Keratinocyte (primary cell): ENCODE data around the gene CLDN14. TPM values are rescaled to one million over a fixed set of nuclear protein-coding genes. Genes with fewer than 3 reads are reported as not detected.

Experiments
- DNase-seq: peaks from one replicate; pipeline ENCODE4 v3.0.0-alpha.2; 2011; ENCODE audit warnings: low read depth, missing footprints, low spot score
- FAIRE-seq: peaks from 2 replicates; lab custom pipeline; 2011; peaks lifted over from hg19 to GRCh38; lab: Jason Lieb, UNC
- H2AFZ ChIP-seq: 2 replicates; pipeline ENCODE4 v1.6.0; 2012; ENCODE audit warnings: low read length, control low read depth, inconsistent platforms; ENCODE audit not compliant: control insufficient read depth
- H3K27ac ChIP-seq: 2 replicates; pipeline ENCODE4 v1.5.1; 2011; ENCODE audit warnings: low read length; ENCODE audit not compliant: control insufficient read depth, insufficient read depth
- H3K27me3 ChIP-seq: 3 replicates; pipeline ENCODE4 v1.6.0; 2011; ENCODE audit warnings: low read length; ENCODE audit not compliant: control insufficient read depth, insufficient read depth; ENCODE audit errors: extremely low read depth
- H3K36me3 ChIP-seq, 2 experiments: 2 replicates in 1 of 2; 3 replicates in 1 of 2; pipeline ENCODE4 v1.5.1; 2011; ENCODE audit warnings: low read length in 2 of 2, mild to moderate bottlenecking in 1 of 2; ENCODE audit not compliant: control insufficient read depth in 2 of 2, insufficient read depth in 2 of 2; ENCODE audit errors: extremely low read depth in 1 of 2
- H3K4me1 ChIP-seq: 3 replicates; pipeline ENCODE4 v1.5.1; 2011; ENCODE audit warnings: low read length; ENCODE audit not compliant: control insufficient read depth, insufficient read depth; ENCODE audit errors: extremely low read depth
- H3K4me2 ChIP-seq: 3 replicates; pipeline ENCODE4 v1.6.0; 2011; ENCODE audit warnings: low read depth, low read length; ENCODE audit not compliant: control insufficient read depth, insufficient read depth; ENCODE audit errors: extremely low read depth
- H3K4me3 ChIP-seq, 3 experiments: fragments of 200-600 bp in 1 of 3; sonication (generic) in 1 of 3; 2 replicates in 2 of 3; 3 replicates in 1 of 3; pipeline ENCODE4 v1.5.1; 2011 to 2016; ENCODE audit warnings: low read length in 3 of 3, mild to moderate bottlenecking in 3 of 3, control low read depth in 2 of 3, inconsistent platforms in 1 of 3, low read depth in 1 of 3, mixed read lengths in 1 of 3, mixed run types in 1 of 3, moderate library complexity in 1 of 3; ENCODE audit not compliant: control insufficient read depth in 2 of 3, insufficient read depth in 2 of 3; ENCODE audit errors: extremely low read depth in 1 of 3
- H3K79me2 ChIP-seq: 2 replicates; pipeline ENCODE4 v1.6.0; 2012; ENCODE audit warnings: low read length; ENCODE audit not compliant: control insufficient read depth, insufficient read depth
- H3K9ac ChIP-seq: 3 replicates; pipeline ENCODE4 v1.6.0; 2011; ENCODE audit warnings: low read length; ENCODE audit not compliant: control insufficient read depth, insufficient read depth; ENCODE audit errors: extremely low read depth
- H3K9me1 ChIP-seq: 3 replicates; pipeline ENCODE4 v1.6.0; 2011; ENCODE audit warnings: low read length; ENCODE audit not compliant: control insufficient read depth, insufficient read depth; ENCODE audit errors: extremely low read depth
- H3K9me3 ChIP-seq: 2 replicates; pipeline ENCODE4 v1.5.1; 2012; ENCODE audit warnings: low read depth, low read length; ENCODE audit not compliant: control insufficient read depth
- H4K20me1 ChIP-seq: 3 replicates; pipeline ENCODE4 v1.6.0; 2011; ENCODE audit warnings: low read length; ENCODE audit not compliant: control insufficient read depth, insufficient read depth; ENCODE audit errors: extremely low read depth
- CTCF ChIP-seq, 3 experiments: IDR thresholded peaks in 1 of 3; conservative IDR thresholded peaks in 1 of 3; optimal IDR thresholded peaks in 1 of 3; 2 replicates in 2 of 3; 3 replicates in 1 of 3; pipeline versions ENCODE3 to v1.5.1; 2011; ENCODE audit warnings: low read length in 3 of 3, mild to moderate bottlenecking in 3 of 3, moderate library complexity in 2 of 3, control low read depth in 1 of 3, inconsistent platforms in 1 of 3; ENCODE audit not compliant: insufficient read depth in 2 of 3; ENCODE audit errors: extremely low read depth in 1 of 3
- EZH2 ChIP-seq: IDR thresholded peaks from one replicate; pipeline ENCODE4 v1.6.1; 2012; ENCODE audit warnings: inconsistent platforms, mild to moderate bottlenecking, low read length, moderate library complexity
- dilution Hi-C: fragments of 300-500 bp; cut with MboI; formaldehyde crosslinking; loops from one replicate; pipeline ENCODE4 v1.7.0; 2020; ENCODE audit warnings: low sequenced_read_pairs; ENCODE audit not compliant: extremely low pct_ligation_motif_present
- polyA plus RNA-seq, 5 experiments: library from polyadenylated mRNA; depleted of rRNA in 3 of 5; stranded (reverse) in 3 of 5; stranded (forward) in 1 of 5; unstranded in 1 of 5; fragments of >200 nt; gene quantifications; 1 replicate in 1 of 5; 2 replicates in 3 of 5; 3 replicates in 1 of 5; pipeline versions ENCODE4 v1.2.1 to v1.2.3, GENCODE V29; 2011 to 2012; ENCODE audit warnings: missing spikeins in 2 of 5, low read depth in 1 of 5, low replicate concordance in 1 of 5

Gene CLDN14
- polyA plus RNA-seq, 1 donor (not counting 4 experiments of a cell fraction or from before 2014, with no cell fraction given): not detected

DNA sequence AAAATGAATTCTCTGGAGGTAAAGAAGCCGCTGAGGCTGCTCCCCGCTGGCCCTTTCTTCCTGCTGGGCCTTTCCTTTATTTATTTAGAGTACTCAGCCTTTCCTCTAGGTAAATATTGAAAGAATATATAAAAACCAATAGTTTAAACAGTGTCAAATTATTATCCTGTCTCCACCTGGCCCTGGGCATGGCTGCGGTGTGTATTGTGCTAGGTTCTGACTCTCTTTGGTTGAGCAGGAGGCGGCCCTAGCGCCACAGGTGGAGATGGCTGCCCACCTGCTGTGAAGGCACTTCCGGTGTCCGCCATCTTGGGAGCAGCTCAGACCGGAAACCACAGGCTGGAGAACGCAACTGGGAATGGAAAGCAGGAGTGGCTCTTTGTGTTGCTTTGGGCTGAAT, 29.0 kb upstream of the CLDN14 start:
- Histone ChIP-seq H3K9me3 (no peaks in the 10 kb centered on the region), H3K79me2 (no peaks in the 10 kb centered on the region), H2AFZ (no peak overlapping the region), H3K4me2 (no peak overlapping the region), H3K4me3 (no peak overlapping the region), H3K27ac (no peak overlapping the region), H3K9me1 (no peaks in the 10 kb centered on the region), H3K27me3 (no peaks in the 10 kb centered on the region), H3K36me3 (no peaks in the 10 kb centered on the region), H3K4me1 (peaks cover 7% of the 10 kb centered on the region), H3K9ac (no peak overlapping the region), H4K20me1 (no peaks in the 10 kb centered on the region)
- DNase-seq: no peak
- dilution Hi-C loops: no loop called here
- no peak for TF ChIP-seq CTCF (optimal IDR thresholded peaks at IDR 0.05 in 1 of 3, IDR thresholded peaks at IDR 0.05 in 1 of 3, conservative IDR thresholded peaks at IDR 0.05 in 1 of 3; ENCODE audit: extremely low read depth in 1 of 3, insufficient read depth in 2 of 3, low read length in 3 of 3)
- TF ChIP-seq EZH2: no peak
- FAIRE-seq: no peak

GRCh38 chr21:36507397-36508018, 27.6 kb upstream of the CLDN14 start:
- Histone ChIP-seq H3K4me2 (no peak overlapping the region), H3K27ac (no peak overlapping the region), H3K9me3 (no peaks in the 10 kb centered on the region), H3K4me3 (no peak overlapping the region), H4K20me1 (no peaks in the 10 kb centered on the region), H3K36me3 (no peaks in the 10 kb centered on the region), H3K4me1 (peaks cover 7% of the 10 kb centered on the region), H3K9me1 (no peaks in the 10 kb centered on the region), H3K27me3 (no peaks in the 10 kb centered on the region), H3K9ac (no peak overlapping the region), H2AFZ (no peak overlapping the region), H3K79me2 (no peaks in the 10 kb centered on the region)
- DNase-seq (no peak), FAIRE-seq (no peak)
- TF ChIP-seq CTCF (optimal IDR thresholded peaks at IDR 0.05 in 1 of 3, IDR thresholded peaks at IDR 0.05 in 1 of 3, conservative IDR thresholded peaks at IDR 0.05 in 1 of 3; ENCODE audit: extremely low read depth in 1 of 3, insufficient read depth in 2 of 3, low read length in 3 of 3) (no peak), EZH2 (no peak)
- dilution Hi-C loops: no loop called here
